ENCODE results near the gene GPRIN1. TPM values are rescaled to one million over a fixed set of nuclear protein-coding genes. Genes with fewer than 3 reads are reported as not detected.

GPRIN1 gene
- total RNA-seq, 1 donor from 2014 or later, result 17.3 TPM

GRCh38 chr5:176648474-176649194 is 38.7 kb upstream of the GPRIN1 start:
- Histone ChIP-seq H3K27me3 (ENCODE audit: control insufficient read depth, insufficient read depth, low read length) (no peaks in the 10 kb centered on the region), H3K4me3 (ENCODE audit: low read depth, low read length) (peak overlapping the region; percentile 72), H3K36me3 (ENCODE audit: control insufficient read depth, insufficient read depth, low read length) (no peaks in the 10 kb centered on the region)
- no peak for TF ChIP-seq CTCF (IDR thresholded peaks at IDR 0.05; ENCODE audit: insufficient read depth, low read length, poor library complexity, severe bottlenecking)
- DNase-seq (ENCODE audit: low read depth), result no peak

- Histone ChIP-seq H3K4me3 (ENCODE audit: low read depth, low read length) (peak overlapping the region; percentile 72), H3K36me3 (ENCODE audit: control insufficient read depth, insufficient read depth, low read length) (no peaks in the 10 kb centered on the region), H3K27me3 (ENCODE audit: control insufficient read depth, insufficient read depth, low read length) (no peaks in the 10 kb centered on the region)
- no peak for TF ChIP-seq CTCF (IDR thresholded peaks at IDR 0.05; ENCODE audit: insufficient read depth, low read length, poor library complexity, severe bottlenecking)
- DNase-seq (ENCODE audit: low read depth), result no peak
Measured at GRCh38 chr5:176647843-176648473, 38.0 kb upstream of the GPRIN1 start.

- H3K4me3 ChIP-seq (ENCODE audit: low read depth, low read length), result peak within 1 kb of the TSS; percentile 72
- peak; percentile 92 for DNase-seq (ENCODE audit: low read depth)
- no peak for TF ChIP-seq CTCF (IDR thresholded peaks at IDR 0.05; ENCODE audit: insufficient read depth, low read length, poor library complexity, severe bottlenecking)
Measured at GRCh38 chr5:176647030-176647842, 37.3 kb upstream of the GPRIN1 start, which contains the start of gene TSPAN17. Gene TSPAN17 (plus strand): TSS chr5:176647484. CDS start chr5:176647616, 132 bp downstream.

GRCh38 chr5:176646707-176647029 is 36.7 kb upstream of the GPRIN1 start:
- no peaks in the 10 kb centered on the region for H3K36me3 ChIP-seq (ENCODE audit: control insufficient read depth, insufficient read depth, low read length)

More at GRCh38 chr5:176647030-176647842, 37.3 kb upstream of the GPRIN1 start, which contains the start of gene TSPAN17:
- H3K27me3 ChIP-seq (ENCODE audit: control insufficient read depth, insufficient read depth, low read length), result no peaks in the 10 kb centered on the region
- H3K36me3 ChIP-seq (ENCODE audit: control insufficient read depth, insufficient read depth, low read length), result no peaks in the 10 kb centered on the region

More at GRCh38 chr5:176646707-176647029, 36.7 kb upstream of the GPRIN1 start:
- no peak for DNase-seq (ENCODE audit: low read depth)
- Histone ChIP-seq H3K27me3 (ENCODE audit: control insufficient read depth, insufficient read depth, low read length) (no peaks in the 10 kb centered on the region), H3K4me3 (ENCODE audit: low read depth, low read length) (peak overlapping the region; percentile 34)
- TF ChIP-seq CTCF (IDR thresholded peaks at IDR 0.05; ENCODE audit: insufficient read depth, low read length, poor library complexity, severe bottlenecking), result no peak

All from kidney epithelial cell (primary cell).